Esophagus muscularis mucosa (tissue), 4 donors: Measurements from ENCODE around the gene RADIL.

Source experiments
- CTCF ChIP-seq, 3 experiments: fragments of 200-600 bp in 2 of 3; fragments of 450-650 bp in 1 of 3; sonication (generic) in 2 of 3; IDR thresholded peaks; one replicate each; pipeline ENCODE4 v1.5.1; 2017 to 2019; ENCODE audit warnings: antibody characterized with exemption in 3 of 3, mild to moderate bottlenecking in 2 of 3, moderate library complexity in 1 of 3
- EP300 ChIP-seq: sonication (generic); formaldehyde crosslinking; IDR thresholded peaks from one replicate; pipeline ENCODE4 v1.6.1; 2017; ENCODE audit warnings: antibody characterized with exemption
- POLR2A ChIP-seq: fragments of 450-650 bp; IDR thresholded peaks from one replicate; pipeline ENCODE4 v1.6.1; 2017; ENCODE audit warnings: antibody characterized with exemption, moderate library complexity, mild to moderate bottlenecking, low read depth
- POLR2AphosphoS5 ChIP-seq, 2 donors: sonication (generic); formaldehyde crosslinking; IDR thresholded peaks; one replicate each; pipeline ENCODE4 v1.6.1; 2017; ENCODE audit warnings: antibody characterized with exemption in 2 of 2

- TF ChIP-seq CTCF (IDR thresholded peaks at IDR 0.05): no peak
- TF ChIP-seq POLR2A: no peak
- TF ChIP-seq POLR2AphosphoS5 (IDR thresholded peaks at IDR 0.05): no peak
- no peak for TF ChIP-seq EP300
Observed at GRCh38 chr7:4808026-4808425, 75.5 kb downstream of the RADIL start.
